Smooth muscle cell (in vitro differentiated cells): Measurements from ENCODE around the gene RAB12. TPM values are rescaled to one million over a fixed set of nuclear protein-coding genes. Genes with fewer than 3 reads are reported as not detected.

Experiments
- DNase-seq: peaks from one replicate; lab custom pipeline; 2025; ENCODE audit not compliant: unreplicated experiment; lab: John Stamatoyannopoulos, UW
- H2AFZ ChIP-seq: fragments of 200-600 bp; sonication (generic); 2 replicates; pipeline ENCODE4 v1.6.0; 2016; ENCODE audit warnings: antibody characterized with exemption, low read depth, mild to moderate bottlenecking
- H3F3A ChIP-seq: fragments of 200-600 bp; sonication (generic); 2 replicates; pipeline ENCODE4 v1.6.0; 2017; ENCODE audit warnings: antibody characterized with exemption, low read depth
- H3K27ac ChIP-seq: fragments of 200-600 bp; sonication (generic); 2 replicates; pipeline ENCODE4 v1.5.1; 2016; ENCODE audit warnings: low read depth, mild to moderate bottlenecking
- H3K27me3 ChIP-seq: fragments of 200-600 bp; sonication (generic); 2 replicates; pipeline ENCODE4 v1.6.1; 2016; ENCODE audit warnings: low read depth, mild to moderate bottlenecking
- H3K36me3 ChIP-seq: fragments of 200-600 bp; sonication (generic); 2 replicates; pipeline ENCODE4 v1.5.1; 2016; ENCODE audit warnings: low read depth
- H3K4me1 ChIP-seq: fragments of 200-600 bp; sonication (generic); 2 replicates; pipeline ENCODE4 v1.5.1; 2016; ENCODE audit warnings: low read depth
- H3K4me2 ChIP-seq: fragments of 200-600 bp; sonication (generic); 2 replicates; pipeline ENCODE4 v1.6.0; 2016; ENCODE audit warnings: mild to moderate bottlenecking
- H3K4me3 ChIP-seq: fragments of 200-600 bp; sonication (generic); 2 replicates; pipeline ENCODE4 v1.5.1; 2016; ENCODE audit warnings: mild to moderate bottlenecking
- H3K79me2 ChIP-seq: fragments of 200-600 bp; sonication (generic); 2 replicates; pipeline ENCODE4 v1.6.0; 2016; ENCODE audit warnings: low read depth, mild to moderate bottlenecking
- H3K9ac ChIP-seq: fragments of 200-600 bp; sonication (generic); 2 replicates; pipeline ENCODE4 v1.6.0; 2016; ENCODE audit warnings: low read depth
- H3K9me3 ChIP-seq: fragments of 200-600 bp; sonication (generic); replicated peaks from 2 replicates; pipeline ENCODE4 v1.5.1; 2016; ENCODE audit warnings: low read depth
- H4K20me1 ChIP-seq: fragments of 200-600 bp; sonication (generic); 2 replicates; pipeline ENCODE4 v1.6.0; 2016; ENCODE audit warnings: low read depth
- WGBS: methylation state at CpG from one replicate; pipeline ENCODE4 v1.1.7; 2016; ENCODE audit warnings: low lambda C conversion rate; 5-methylcytosine and 5-hydroxymethylcytosine counted together
- polyA plus RNA-seq: library from polyadenylated mRNA; unstranded; fragments of >200 nt; fragmentation: Nextera tagmentation; extraction: Ambion mirVana; gene quantifications from 2 replicates; pipeline ENCODE4 v1.2.1, GENCODE V29; 2016
- total RNA-seq: library from RNA; depleted of rRNA; stranded (reverse); fragments of >200 nt; gene quantifications from 2 replicates; pipeline ENCODE4 v1.2.3, GENCODE V29; 2014
- TF ChIP-seq, protein P1 (sequence below): fragments of 200-600 bp; sonication (generic); IDR thresholded peaks from 2 replicates; pipeline ENCODE4 v1.5.1; 2017; ENCODE audit warnings: borderline replicate concordance, mild to moderate bottlenecking, antibody characterized with exemption; ENCODE audit not compliant: insufficient read depth, poor library complexity, severe bottlenecking

RAB12 gene
- total and polyA plus RNA-seq, 2 experiments from 2014 or later = 5.0 to 53.8 TPM

DNA sequence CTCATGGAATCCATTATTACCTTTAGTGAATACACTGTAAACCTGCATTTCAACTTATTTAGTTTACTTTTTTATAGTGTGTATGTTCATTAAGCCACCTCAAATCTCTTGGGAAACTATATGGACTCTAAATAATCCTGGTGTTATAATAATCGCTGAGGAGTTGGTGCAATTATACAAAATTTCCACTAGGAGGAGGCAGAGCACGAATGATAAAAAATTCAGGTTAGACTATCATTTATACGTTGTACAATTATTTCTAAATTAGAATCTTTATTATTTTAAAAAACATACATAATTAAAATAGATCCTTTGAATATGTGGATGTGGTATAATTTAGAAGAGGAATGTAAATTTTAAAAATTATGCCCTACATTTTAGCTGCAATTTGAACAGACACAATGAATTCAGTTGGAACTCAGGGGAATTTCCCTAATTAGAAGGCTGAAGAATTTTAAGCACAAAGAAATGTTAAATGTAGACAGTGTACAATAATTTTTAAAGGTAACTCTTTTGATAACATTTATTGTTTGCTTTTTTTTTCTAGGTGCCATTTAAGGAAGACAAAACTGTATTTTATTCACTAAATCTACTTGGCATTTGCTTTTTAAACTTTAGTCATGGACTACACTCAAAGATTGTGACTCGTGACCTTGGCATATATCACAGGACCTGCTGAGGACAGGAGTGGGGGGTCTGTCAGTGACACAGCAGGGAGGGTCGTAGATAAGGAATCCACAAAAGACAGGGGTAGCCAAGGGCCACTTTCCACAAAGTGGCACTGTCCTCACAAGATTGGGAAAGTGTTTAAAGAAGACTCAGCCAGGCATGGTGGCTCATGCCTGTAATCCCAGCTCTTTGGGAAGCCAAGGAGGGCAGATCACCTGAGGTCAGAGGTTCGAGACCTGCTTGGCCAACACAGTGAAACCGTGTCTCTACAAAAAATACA is 45.5 kb downstream of the RAB12 start:
- Histone ChIP-seq H3K4me1 (no peaks in the 10 kb centered on the region), H3K9ac (no peak overlapping the region), H3K36me3 (no peaks in the 10 kb centered on the region), H3K27ac (no peak overlapping the region), H3K27me3 (no peaks in the 10 kb centered on the region), H4K20me1 (no peaks in the 10 kb centered on the region), H3K4me3 (no peak overlapping the region), H3F3A (no peaks in the 10 kb centered on the region), H3K79me2 (no peaks in the 10 kb centered on the region), H3K9me3 (peaks cover 4% of the 10 kb centered on the region), H2AFZ (no peak overlapping the region), H3K4me2 (no peak overlapping the region)
- no peak for DNase-seq
- TF ChIP-seq, protein P1, sequence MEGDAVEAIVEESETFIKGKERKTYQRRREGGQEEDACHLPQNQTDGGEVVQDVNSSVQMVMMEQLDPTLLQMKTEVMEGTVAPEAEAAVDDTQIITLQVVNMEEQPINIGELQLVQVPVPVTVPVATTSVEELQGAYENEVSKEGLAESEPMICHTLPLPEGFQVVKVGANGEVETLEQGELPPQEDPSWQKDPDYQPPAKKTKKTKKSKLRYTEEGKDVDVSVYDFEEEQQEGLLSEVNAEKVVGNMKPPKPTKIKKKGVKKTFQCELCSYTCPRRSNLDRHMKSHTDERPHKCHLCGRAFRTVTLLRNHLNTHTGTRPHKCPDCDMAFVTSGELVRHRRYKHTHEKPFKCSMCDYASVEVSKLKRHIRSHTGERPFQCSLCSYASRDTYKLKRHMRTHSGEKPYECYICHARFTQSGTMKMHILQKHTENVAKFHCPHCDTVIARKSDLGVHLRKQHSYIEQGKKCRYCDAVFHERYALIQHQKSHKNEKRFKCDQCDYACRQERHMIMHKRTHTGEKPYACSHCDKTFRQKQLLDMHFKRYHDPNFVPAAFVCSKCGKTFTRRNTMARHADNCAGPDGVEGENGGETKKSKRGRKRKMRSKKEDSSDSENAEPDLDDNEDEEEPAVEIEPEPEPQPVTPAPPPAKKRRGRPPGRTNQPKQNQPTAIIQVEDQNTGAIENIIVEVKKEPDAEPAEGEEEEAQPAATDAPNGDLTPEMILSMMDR = peak; percentile 84
- 46% methylated on average over 7 of the region's 7 CpGs for WGBS

DNA sequence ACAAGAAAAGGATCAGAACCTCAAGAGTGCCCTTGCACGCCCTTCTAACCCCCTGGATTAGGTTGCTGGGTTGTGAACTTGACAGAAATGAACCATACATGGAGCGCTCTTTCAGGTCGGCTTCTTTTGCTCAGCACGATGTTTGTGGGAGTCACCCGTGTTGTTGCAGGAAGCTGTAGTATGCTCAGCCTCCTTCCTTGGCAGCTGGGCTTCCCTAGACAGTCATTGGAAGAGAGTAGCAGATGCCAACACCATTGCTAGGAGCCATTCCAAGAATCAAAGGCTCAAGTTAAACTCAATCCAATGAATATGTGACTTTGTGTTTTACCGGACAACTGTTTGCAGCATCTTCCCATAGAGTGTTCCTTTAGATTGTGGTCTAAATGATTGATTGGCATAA is 47.0 kb downstream of the RAB12 start:
- no peak for DNase-seq

DNA sequence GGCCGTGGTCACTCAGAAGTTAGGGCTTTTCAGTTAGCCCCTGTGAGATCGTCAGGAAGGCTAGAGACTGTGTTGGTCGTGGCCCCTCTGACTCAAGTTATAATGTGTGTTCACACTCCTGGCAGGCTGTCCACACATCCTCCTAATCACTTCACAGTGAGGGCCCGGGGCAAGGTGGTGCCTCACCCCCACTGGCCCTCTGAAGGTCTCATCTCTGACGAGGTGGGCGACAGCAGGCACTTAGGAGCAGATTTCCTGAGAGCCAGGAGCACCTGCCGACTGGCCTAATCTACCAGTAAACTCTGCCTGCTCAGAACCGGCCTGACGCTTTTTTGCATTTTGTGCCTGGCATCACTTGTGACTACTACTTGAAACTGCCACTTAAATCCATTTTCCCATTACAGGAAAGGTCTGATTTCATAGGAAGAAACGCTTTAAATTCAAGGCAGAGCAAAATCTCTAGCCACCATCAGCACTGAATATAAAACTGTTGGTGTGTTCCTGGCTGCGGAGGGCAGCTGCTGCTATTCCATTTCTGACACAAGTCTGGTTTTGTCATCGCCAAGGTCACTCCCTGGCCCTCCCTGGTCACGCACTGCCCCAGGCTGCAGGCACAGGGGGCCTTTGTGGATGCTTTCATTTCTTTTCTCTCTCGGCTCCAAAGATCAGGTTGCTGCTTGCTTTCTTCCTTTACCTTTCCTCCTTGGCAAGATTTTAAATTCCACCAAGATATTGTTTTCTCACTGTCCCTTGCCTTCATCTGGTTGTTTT is 48.0 kb downstream of the RAB12 start:
- Histone ChIP-seq H4K20me1 (no peaks in the 10 kb centered on the region), H3K9me3 (no peaks in the 10 kb centered on the region), H3K79me2 (no peaks in the 10 kb centered on the region), H3K27ac (no peak overlapping the region), H3K4me1 (peaks cover 10% of the 10 kb centered on the region), H3F3A (no peaks in the 10 kb centered on the region), H2AFZ (no peak overlapping the region), H3K4me2 (no peak overlapping the region), H3K27me3 (peaks cover 4% of the 10 kb centered on the region), H3K9ac (no peak overlapping the region), H3K36me3 (no peaks in the 10 kb centered on the region), H3K4me3 (no peak overlapping the region)
- WGBS = 87% methylated on average over 14 of the region's 14 CpGs
- TF ChIP-seq, protein P1 = no peak
- DNase-seq = no peak

More for the DNA sequence above, 47.0 kb downstream of the RAB12 start:
- Histone ChIP-seq H3K79me2 (no peaks in the 10 kb centered on the region), H3K27me3 (no peaks in the 10 kb centered on the region), H3K9ac (no peak overlapping the region), H3K36me3 (no peaks in the 10 kb centered on the region), H3K4me3 (no peak overlapping the region), H3K27ac (no peak overlapping the region), H2AFZ (no peak overlapping the region), H4K20me1 (no peaks in the 10 kb centered on the region), H3K9me3 (no peaks in the 10 kb centered on the region), H3K4me1 (no peaks in the 10 kb centered on the region), H3K4me2 (no peak overlapping the region), H3F3A (no peaks in the 10 kb centered on the region)
- 91% methylated on average over 6 of the region's 6 CpGs for WGBS
- TF ChIP-seq, protein P1 = no peak
